Suprapubic skin (tissue), 4 donors: ENCODE data around the gene SORCS2.

Source experiments
- CTCF ChIP-seq, 2 donors: fragments of 200-600 bp in 1 of 2; fragments of 450-650 bp in 1 of 2; sonication (generic) in 1 of 2; IDR thresholded peaks; one replicate each; pipeline ENCODE4 v1.5.1; 2016 to 2019; ENCODE audit warnings: antibody characterized with exemption in 2 of 2, mild to moderate bottlenecking in 1 of 2, moderate library complexity in 1 of 2
- EP300 ChIP-seq: sonication (generic); formaldehyde crosslinking; IDR thresholded peaks from one replicate; pipeline ENCODE4 v1.6.1; 2017; ENCODE audit warnings: antibody characterized with exemption
- POLR2A ChIP-seq, 2 donors: fragments of 450-650 bp; IDR thresholded peaks; one replicate each; pipeline ENCODE4 v1.6.1; 2017; ENCODE audit warnings: antibody characterized with exemption in 2 of 2, mild to moderate bottlenecking in 2 of 2, moderate library complexity in 2 of 2
- POLR2AphosphoS5 ChIP-seq, 3 donors: sonication (generic); formaldehyde crosslinking; IDR thresholded peaks; one replicate each; pipeline ENCODE4 v1.6.1; 2017; ENCODE audit warnings: antibody characterized with exemption in 3 of 3

- TF ChIP-seq CTCF (IDR thresholded peaks at IDR 0.05) (no peak), POLR2A (IDR thresholded peaks at IDR 0.05) (no peak), POLR2AphosphoS5 (IDR thresholded peaks at IDR 0.05) (no peak), EP300 (no peak)
Measured at GRCh38 chr4:7267829-7268228, 75.5 kb downstream of the SORCS2 start.
